ENCODE measurements around the gene MYD88.
A peak's percentile ranks its signal among the peaks of the same experiment; 100 is the strongest.

MYD88 gene

GRCh38 chr3:38138349-38139190 lies at the start of gene MYD88:
MYD88 (plus strand) TSS chr3:38138661; CDS start chr3:38138701, 40 bp downstream.
- peak; percentile 76 to 82 for DNase-seq
- TF ChIP-seq POLR2A (IDR thresholded peaks at IDR 0.05; ENCODE audit: low read length), result peak; percentile 75
- TF ChIP-seq GATA1 (IDR thresholded peaks at IDR 0.05; ENCODE audit: low read depth, low read length), result no peak

GRCh38 chr3:38089163-38089562 lies 49.3 kb upstream of the MYD88 start:
- no peak for DNase-seq
- no peak for TF ChIP-seq GATA1 (IDR thresholded peaks at IDR 0.05; ENCODE audit: low read depth, low read length)
- no peak for TF ChIP-seq POLR2A (IDR thresholded peaks at IDR 0.05; ENCODE audit: low read length)

GRCh38 chr3:38090453-38090852 lies 48.0 kb upstream of the MYD88 start:
- TF ChIP-seq GATA1 (IDR thresholded peaks at IDR 0.05; ENCODE audit: low read depth, low read length), result no peak
- no peak for TF ChIP-seq POLR2A (IDR thresholded peaks at IDR 0.05; ENCODE audit: low read length)

GRCh38 chr3:38094999-38095398 lies 43.5 kb upstream of the MYD88 start:
- TF ChIP-seq POLR2A (IDR thresholded peaks at IDR 0.05; ENCODE audit: low read length), result no peak
- no peak for TF ChIP-seq GATA1 (IDR thresholded peaks at IDR 0.05; ENCODE audit: low read depth, low read length)
- no peak for DNase-seq

More at GRCh38 chr3:38090453-38090852, 48.0 kb upstream of the MYD88 start:
- no peak for DNase-seq

GRCh38 chr3:38095669-38096483 lies 42.6 kb upstream of the MYD88 start:
- TF ChIP-seq POLR2A (IDR thresholded peaks at IDR 0.05; ENCODE audit: low read length), result no peak
- TF ChIP-seq GATA1 (IDR thresholded peaks at IDR 0.05; ENCODE audit: low read depth, low read length), result no peak
- DNase-seq, result no peak

GRCh38 chr3:38097446-38098375 lies 40.8 kb upstream of the MYD88 start:
- no peak for TF ChIP-seq POLR2A (IDR thresholded peaks at IDR 0.05; ENCODE audit: low read length)
- no peak for TF ChIP-seq GATA1 (IDR thresholded peaks at IDR 0.05; ENCODE audit: low read depth, low read length)
- DNase-seq, result no peak

GRCh38 chr3:38098376-38098723 lies 40.1 kb upstream of the MYD88 start:
- no peak for DNase-seq
- TF ChIP-seq GATA1 (IDR thresholded peaks at IDR 0.05; ENCODE audit: low read depth, low read length) (no peak), POLR2A (IDR thresholded peaks at IDR 0.05; ENCODE audit: low read length) (no peak)

- TF ChIP-seq GATA1 (IDR thresholded peaks at IDR 0.05; ENCODE audit: low read depth, low read length), result no peak
- no peak for DNase-seq
These were observed 38.9 kb upstream of the MYD88 start for GRCh38 chr3:38099518-38099917.

- no peak for DNase-seq
- TF ChIP-seq POLR2A (IDR thresholded peaks at IDR 0.05; ENCODE audit: low read length), result no peak
- no peak for TF ChIP-seq GATA1 (IDR thresholded peaks at IDR 0.05; ENCODE audit: low read depth, low read length)
These were observed 38.0 kb upstream of the MYD88 start for GRCh38 chr3:38100498-38100897.

GRCh38 chr3:38101811-38102443 lies 36.5 kb upstream of the MYD88 start:
- no peak for DNase-seq
- TF ChIP-seq POLR2A (IDR thresholded peaks at IDR 0.05; ENCODE audit: low read length), result no peak
- TF ChIP-seq GATA1 (IDR thresholded peaks at IDR 0.05; ENCODE audit: low read depth, low read length), result no peak

GRCh38 chr3:38102444-38102814 lies 36.0 kb upstream of the MYD88 start:
- DNase-seq, result no peak
- TF ChIP-seq GATA1 (IDR thresholded peaks at IDR 0.05; ENCODE audit: low read depth, low read length), result no peak
- no peak for TF ChIP-seq POLR2A (IDR thresholded peaks at IDR 0.05; ENCODE audit: low read length)

- TF ChIP-seq GATA1 (IDR thresholded peaks at IDR 0.05; ENCODE audit: low read depth, low read length), result no peak
- no peak for TF ChIP-seq POLR2A (IDR thresholded peaks at IDR 0.05; ENCODE audit: low read length)
- no peak for DNase-seq
These were observed 32.9 kb upstream of the MYD88 start for GRCh38 chr3:38105525-38105924.

Measured in erythroblast (primary cell).